GM18526 (cell line): ENCODE results near the gene ADAMTS17.

Source experiments
- POLR2A ChIP-seq: IDR thresholded peaks from 3 replicates; pipeline ENCODE4 v1.6.1; 2011; ENCODE audit not compliant: insufficient read length; ENCODE audit errors: extremely low read depth

Gene ADAMTS17

DNA sequence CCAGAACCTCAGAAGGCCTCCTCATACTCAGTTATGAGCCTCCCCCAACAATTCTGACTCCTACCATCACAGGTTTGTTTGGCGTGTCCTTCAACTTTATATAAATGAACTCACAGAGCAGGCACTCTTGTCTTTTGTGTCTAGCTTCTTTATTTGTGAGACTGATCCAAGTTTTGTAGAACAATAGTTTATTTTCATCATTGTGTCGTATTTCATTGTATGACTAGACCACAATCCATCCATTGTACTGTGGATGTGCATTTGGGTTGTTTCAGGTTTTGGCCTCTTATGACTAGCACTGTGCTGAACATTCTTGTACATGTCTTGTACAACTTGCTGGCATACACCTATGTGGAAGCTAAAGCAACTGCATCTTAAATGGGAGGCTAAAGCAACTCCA is 315.7 kb downstream of the ADAMTS17 start:
- no peak for TF ChIP-seq POLR2A

DNA sequence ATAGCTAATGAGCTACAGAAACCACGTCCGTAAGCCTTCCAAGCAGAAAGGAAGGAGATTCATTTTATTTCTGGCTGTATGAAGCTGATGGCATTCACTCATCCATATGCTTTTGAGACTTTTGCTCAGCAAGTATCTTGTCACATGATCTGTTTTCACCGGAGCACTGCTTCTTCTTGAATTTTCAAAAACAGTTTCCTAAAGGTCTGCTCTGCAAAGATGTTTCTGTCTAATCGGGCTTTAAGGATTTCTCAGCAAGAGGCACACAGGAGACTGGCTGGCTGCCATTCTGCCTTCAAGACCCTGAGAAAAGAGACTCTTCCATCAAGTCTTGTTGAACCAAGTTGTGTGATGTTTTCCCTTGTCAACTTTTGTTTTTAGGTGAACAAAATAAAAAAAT is 319.0 kb downstream of the ADAMTS17 start:
- TF ChIP-seq POLR2A = no peak

DNA sequence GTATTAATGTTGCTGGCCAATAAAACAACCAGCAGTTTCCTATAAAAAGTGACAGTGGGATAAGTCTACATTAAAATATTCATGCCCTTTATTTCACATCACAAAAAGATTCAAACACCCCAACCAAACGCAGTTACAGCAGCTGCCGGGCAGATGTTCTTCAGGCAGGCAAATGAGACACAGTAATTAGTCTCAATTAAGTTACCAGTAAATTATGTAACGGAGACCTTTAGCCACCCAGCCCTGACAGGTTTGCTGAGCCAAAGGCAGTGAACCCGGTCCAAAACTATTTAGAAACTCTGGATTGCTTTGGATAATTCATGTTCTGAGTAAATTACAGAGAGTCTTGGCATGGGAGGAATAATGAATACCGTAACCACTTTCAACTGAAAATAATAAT is 319.4 kb downstream of the ADAMTS17 start:
- no peak for TF ChIP-seq POLR2A

DNA sequence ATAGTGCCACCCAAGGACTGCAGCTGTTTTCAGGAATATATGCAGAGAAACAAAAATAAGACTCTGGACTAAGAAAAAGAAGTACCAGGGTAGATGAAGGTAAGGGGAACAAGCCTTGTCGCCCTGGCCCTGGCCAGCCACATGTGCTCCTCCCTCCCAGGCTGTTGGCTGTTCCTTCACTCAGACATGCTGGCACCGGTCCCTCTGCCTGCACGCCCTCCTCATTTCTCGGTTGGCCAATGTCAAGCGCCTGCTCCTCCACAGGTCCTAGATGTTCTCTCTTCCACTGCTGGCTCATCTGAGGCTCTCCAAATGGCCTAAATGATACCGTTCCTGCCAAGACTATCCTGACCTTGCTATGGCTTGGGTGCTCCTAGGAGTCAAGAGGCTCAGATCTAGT is 320.1 kb downstream of the ADAMTS17 start:
- no peak for TF ChIP-seq POLR2A

DNA sequence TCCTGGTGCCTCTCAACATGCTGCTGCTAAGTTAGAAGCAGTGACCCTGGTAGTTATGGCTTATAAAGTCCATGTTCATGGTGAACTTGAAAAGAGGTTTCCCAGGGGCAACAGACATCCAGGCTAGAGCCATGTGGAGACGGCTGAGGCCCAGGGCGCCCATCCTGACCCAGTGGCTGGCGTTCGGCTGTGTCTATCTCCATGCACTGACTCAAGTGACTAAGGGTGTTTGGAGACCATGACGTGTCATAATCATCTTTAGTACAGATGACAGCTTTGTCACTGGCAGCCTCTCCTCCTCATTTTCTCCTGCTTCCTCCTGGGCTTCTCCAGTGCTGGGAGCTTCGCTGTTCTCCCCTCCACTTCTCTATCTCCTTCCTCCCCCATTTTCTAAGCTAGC is 321.2 kb downstream of the ADAMTS17 start:
- TF ChIP-seq POLR2A = no peak

DNA sequence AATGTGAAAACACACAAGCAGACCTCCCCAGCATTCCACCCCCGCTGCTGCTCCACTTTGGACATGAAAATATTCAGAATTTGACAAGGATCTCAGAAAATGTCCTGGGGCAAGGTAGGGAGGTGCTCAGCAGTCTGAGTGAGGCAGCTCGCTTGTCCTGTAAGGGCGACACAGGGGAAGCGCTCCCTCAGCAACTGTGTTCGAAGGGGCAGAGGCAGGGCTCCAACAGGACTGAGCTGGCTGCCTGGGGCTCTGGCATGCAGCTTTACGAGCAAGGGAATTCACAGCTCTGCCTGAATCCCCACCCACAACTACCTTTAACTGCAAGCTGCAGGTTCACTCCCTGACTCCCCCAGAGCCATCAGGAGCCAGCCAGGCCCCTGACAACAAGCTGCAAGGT is 321.6 kb downstream of the ADAMTS17 start:
- TF ChIP-seq POLR2A = no peak

DNA sequence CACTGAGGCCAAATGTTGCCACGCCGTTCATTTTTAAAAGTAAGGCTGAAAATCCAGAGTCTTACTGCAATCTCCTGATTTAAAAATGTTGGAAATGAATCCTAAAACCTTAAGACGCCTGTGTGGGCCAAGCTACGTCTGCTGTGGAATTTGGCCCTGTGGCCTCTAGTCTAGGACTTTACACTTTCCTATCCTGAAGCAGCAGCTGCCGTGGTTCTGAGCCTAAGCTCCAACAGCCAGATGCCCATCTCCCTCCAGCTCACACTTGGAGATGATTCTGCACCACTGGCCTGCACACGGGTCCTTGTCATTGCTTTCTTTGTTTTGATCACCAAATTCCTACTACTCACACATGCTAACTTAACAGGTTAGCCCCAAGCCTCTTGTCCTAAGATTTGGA is 322.2 kb downstream of the ADAMTS17 start:
- no peak for TF ChIP-seq POLR2A

DNA sequence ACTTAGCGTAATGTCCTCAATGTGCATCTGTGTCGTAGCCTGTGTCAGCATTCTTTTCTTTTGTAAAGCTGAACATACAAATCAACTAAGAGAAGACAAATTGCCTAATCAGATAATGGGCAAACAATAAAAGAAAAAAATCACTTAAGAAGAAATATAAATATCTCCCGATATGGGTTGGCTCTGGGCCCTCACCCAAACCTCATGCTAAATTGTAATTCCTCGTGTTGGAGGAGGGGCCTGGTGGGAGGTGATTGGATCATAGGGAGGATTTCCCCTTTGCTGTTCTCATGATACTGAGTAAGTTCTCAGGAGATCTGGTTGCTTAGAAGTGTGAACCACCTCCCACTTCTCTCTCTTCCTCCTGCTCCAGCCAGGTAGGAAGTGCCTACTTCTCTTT is 323.6 kb downstream of the ADAMTS17 start:
- TF ChIP-seq POLR2A = no peak

DNA sequence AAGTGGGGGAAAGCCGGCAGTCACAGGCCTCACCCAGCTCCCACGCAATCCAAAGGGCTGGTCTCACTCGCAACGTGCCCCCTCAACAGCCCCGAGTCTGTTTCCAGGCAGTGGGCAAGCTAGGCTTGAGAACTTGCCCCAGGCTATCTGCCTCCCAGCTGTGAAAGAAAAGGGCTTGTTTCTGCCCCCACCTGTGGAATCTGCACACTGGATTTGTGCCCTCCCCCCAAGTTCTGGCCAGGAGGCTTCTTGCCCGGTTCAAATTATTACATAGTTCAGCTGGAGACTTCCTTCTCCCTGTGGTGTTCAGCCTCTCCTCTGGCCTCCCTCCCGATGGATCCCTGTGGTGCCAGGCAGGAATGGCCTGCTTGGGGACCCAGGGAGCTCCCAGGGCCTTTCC is 324.6 kb downstream of the ADAMTS17 start:
- TF ChIP-seq POLR2A = no peak

DNA sequence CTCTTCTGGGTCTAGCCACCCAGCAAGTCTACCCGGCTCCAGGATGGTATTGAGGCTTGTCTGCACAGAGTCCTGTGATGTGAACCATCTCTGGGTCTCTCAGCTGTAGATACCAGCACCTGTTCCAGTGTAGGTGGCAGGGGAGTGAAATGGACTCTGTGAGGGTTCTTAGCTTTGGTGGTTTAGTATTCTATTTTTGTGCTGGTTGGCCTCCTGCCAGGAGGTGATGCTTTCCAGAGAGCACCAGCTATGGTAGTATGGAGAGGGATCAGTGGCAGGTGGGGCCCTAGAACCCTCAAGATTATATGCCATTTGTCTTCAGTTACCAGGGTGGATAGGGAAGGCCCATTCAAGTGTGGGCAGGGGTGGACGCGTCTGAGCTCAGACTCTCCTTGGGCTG is 325.1 kb downstream of the ADAMTS17 start:
- no peak for TF ChIP-seq POLR2A

DNA sequence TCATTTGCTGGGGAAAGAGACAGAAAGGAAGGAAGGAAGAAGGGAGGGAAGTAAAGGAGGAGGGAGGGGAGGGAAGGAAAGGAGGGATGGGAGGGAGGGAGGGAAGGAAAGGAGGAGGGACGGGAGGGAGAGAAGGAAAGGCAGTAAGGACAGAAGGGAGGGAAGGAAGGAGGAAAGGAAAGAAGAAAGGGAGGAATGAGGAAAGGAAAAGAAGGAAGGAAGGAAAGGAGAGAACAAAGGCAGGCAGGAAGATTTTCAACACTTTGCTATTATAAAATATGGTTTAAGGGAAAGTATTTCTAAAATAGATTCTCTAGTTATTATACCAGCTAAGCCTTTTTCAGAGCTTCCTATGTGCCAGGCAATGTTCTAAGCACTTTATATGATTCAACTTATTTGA is 330.5 kb downstream of the ADAMTS17 start:
- no peak for TF ChIP-seq POLR2A

DNA sequence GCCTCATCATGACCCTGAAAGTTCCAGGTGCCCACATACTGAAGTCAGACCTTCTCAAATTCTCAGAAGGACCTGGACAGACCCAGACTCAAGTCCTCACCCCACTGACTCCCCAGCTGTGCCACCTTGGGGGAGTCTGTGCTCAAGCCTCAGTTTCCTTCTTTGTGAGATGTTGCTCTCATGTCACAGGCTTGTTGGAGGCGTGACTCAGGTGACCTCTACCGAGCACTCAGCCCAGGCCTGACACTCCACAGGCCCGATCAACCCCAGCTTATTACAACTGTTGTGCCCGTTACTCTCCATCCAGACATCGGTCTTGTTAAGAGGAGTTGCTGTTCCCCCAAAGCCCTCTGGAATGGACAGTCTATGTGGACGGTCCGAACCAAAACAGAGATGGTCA is 332.4 kb downstream of the ADAMTS17 start:
- no peak for TF ChIP-seq POLR2A

DNA sequence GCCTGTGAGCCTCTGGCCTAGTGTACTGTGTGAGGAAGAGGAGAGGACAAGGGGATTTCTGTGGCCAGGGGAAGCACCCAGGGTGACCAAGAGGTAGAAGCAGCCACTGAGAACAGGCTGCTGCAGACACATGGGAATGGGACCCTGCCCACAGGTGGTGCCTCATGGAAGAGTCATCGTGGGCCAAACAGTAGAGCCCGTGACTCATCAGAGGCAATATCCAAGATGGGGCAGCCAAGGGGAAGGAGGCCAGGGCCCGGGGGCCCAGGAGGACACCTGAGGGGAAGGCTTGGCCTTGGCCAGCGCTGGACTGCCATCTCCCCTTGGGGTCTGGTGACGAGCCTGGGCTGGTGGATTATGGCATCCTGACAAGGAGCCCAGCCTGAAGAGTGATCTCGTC is 333.5 kb downstream of the ADAMTS17 start:
- no peak for TF ChIP-seq POLR2A

DNA sequence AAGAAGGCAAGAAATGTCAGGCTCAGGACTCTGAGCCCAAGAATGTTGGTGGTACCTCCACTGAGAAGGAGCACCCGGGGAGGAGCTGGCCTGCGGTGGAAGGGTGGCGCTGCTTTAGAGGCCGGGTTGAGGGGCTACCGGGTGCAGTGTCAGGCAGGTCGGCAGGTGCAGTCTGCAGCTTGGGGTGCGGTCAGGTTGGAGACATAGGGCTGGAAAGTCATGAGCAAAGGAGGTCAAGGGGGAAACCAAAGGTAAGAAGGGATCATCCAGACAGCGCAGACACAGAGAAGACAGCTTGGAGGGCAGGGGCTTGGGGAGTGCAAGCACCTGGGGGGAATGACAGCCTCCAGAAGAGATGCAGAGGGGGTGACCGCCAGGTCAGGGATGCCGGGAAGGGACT is 334.2 kb downstream of the ADAMTS17 start:
- TF ChIP-seq POLR2A = no peak

DNA sequence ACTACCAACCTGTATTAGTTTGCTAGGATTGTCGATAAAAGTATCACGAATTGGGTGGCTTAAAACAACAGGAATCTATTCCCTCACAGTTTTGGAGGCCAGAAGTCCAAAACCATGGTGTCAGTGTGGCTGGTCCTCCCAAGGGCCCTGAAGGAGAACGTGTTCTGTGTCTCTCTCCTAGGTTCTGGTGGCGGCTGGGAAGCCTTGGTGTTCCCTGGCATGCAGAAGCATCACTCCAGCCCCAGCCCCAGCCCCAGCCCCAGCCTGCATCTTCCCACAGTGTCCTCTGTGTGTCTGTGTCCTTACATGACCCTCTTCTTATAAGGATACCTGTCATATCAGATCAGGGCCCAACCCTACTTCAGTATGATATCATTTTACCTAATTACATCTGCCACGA is 336.1 kb downstream of the ADAMTS17 start:
- TF ChIP-seq POLR2A = no peak

DNA sequence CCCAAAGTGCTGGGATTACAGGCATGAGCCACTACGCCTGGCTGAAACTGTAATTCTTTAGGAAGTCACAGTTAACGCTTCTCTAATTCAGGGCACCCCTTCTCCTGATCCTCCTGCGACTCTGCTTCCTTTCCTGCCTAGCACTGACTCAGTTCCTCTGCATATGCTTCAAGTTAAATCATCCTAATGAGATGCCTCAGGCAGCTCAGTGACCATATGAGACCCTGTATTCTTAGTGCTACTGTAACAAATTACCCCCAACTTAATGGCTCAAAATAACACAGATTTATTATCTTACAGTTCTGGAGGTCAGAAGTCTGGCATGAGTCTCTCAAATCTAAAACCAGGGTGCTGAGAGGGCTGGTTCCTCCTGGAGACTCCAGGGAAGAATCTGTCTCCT is 336.8 kb downstream of the ADAMTS17 start:
- no peak for TF ChIP-seq POLR2A

DNA sequence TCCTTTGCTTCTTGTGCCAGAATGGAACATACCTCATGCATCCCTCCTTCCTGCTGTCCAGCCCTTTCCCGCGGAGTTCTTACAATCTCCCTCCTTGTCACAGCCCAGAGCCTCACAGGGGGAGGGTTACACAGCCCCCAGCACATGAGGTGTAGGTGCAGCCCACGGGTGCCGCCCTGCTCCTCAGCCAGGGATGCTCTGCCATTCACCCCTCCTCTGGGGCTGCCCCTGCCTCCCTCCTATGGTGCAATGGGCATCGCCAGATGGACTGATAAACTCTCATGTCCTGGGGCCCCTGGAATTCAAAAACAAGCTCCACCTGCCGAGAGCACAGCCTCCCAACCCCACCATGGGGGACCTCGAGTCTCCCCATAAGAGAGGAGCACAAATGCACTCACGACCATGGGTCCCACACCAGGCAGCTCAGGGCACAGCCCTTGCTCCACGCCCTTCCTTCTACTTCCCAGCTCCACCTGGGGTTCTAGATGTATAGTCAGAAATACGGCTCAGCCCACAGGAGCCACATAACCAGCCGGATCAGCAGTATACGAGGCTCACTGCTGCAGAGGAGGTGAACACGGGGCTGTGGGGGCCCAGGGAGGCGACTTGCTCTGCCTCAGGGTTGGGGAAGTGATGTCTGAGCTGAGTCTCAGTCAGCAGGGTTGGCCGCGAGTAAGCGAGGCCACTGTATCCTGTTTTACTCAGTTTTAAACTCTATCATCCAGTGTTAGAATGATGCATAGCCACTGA is 338.8 kb downstream of the ADAMTS17 start:
- no peak for TF ChIP-seq POLR2A
